GM08714 (cell line): ENCODE results near the gene MPPED1.

ENCODE experiments used
- H3K4me3 ChIP-seq: fragments of 200-500 bp; sonication (Bioruptor generic); 2 replicates; pipeline ENCODE4 v1.5.1; 2014; ENCODE audit warnings: mild to moderate bottlenecking, low read length, inconsistent platforms
- ZNF274 ChIP-seq: IDR thresholded peaks from 2 replicates; pipeline ENCODE4 v1.6.1; 2012; ENCODE audit warnings: mild to moderate bottlenecking, low read depth, low read length

The MPPED1 gene

GRCh38 chr22:43550024-43550620 is 138.3 kb downstream of the MPPED1 start:
- no peak for TF ChIP-seq ZNF274
- H3K4me3 ChIP-seq: no peak overlapping the region

- no peak for TF ChIP-seq ZNF274
- no peak overlapping the region for H3K4me3 ChIP-seq
Measured at GRCh38 chr22:43550672-43551071, 138.9 kb downstream of the MPPED1 start.

- no peak for TF ChIP-seq ZNF274
- H3K4me3 ChIP-seq: no peak overlapping the region
Measured at GRCh38 chr22:43553451-43554258, 141.8 kb downstream of the MPPED1 start.

DNA sequence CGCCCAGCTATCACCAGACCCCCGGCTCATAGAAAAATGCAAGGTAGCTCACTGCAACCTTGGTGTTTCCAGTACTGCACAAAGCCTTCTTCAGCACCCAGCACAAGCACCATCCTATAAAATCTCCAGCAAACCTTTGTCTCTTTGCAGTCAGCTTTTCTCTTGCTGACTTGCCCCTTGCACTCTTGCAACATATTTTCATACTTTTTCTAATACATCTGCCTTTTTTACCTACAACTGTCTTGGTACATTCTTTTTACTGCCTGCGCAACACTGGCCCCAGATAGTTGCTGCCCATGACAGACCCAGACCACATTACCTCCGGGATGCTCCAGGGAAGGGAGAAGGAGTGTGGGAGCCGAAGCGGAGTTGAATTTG is 142.4 kb downstream of the MPPED1 start:
- H3K4me3 ChIP-seq: no peak overlapping the region
- no peak for TF ChIP-seq ZNF274

GRCh38 chr22:43554694-43555365 is 143.0 kb downstream of the MPPED1 start:
- H3K4me3 ChIP-seq: no peak overlapping the region
- TF ChIP-seq ZNF274: no peak

- no peak for TF ChIP-seq ZNF274
- H3K4me3 ChIP-seq: no peak overlapping the region
Measured at GRCh38 chr22:43555561-43556515, 144.0 kb downstream of the MPPED1 start.
